ENCODE results near the gene SMYD3. TPM values are rescaled to one million over a fixed set of nuclear protein-coding genes. Genes with fewer than 3 reads are reported as not detected.
"Not testable (repeated sequence)": the region's sequence is repeated elsewhere in the genome, so short reads cannot be mapped to it uniquely, and the experiment has no call there.

The SMYD3 gene
- total RNA-seq, 1 donor from 2014 or later: 26.7 TPM

DNA sequence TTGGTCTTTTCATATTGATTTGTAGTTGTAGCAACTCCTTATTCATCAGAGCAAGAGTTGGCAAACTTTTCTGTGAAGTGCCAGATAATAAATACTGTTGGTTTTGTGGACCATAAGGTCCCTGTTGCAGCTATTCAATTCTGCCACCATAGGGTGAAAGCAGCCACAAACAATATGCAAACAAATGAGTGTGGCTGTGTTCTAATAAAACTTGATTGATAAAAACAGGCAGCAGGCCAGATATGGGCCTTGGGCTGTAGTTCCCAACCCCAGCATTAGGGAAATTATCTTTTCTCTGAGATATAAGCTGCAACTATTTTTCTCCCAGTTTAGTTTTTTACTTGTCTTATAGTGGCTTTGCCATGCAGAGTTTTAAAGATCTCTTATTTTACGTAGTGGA is 469.2 kb downstream of the SMYD3 start:
- no peak for DNase-seq (ENCODE audit: low read depth, low spot score)

DNA sequence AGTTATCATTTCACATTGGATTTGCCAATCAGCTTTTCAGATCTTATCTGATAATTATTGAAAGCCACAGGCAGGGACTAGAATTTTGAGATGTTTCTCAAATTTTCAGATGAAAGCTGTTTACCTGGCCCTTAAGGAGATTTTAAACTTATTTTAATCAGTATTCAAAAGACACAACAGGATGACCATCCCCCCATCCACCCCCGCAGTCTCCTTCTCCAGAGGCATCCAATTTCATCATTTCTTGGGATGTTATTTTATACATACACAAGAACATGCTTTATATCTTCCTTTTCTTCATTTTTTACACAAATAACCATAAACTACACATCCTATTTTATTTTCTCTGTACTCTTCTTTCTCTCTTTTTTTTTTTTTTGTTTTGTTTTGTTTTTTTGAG is 470.9 kb downstream of the SMYD3 start:
- DNase-seq (ENCODE audit: low read depth, low spot score): no peak

DNA sequence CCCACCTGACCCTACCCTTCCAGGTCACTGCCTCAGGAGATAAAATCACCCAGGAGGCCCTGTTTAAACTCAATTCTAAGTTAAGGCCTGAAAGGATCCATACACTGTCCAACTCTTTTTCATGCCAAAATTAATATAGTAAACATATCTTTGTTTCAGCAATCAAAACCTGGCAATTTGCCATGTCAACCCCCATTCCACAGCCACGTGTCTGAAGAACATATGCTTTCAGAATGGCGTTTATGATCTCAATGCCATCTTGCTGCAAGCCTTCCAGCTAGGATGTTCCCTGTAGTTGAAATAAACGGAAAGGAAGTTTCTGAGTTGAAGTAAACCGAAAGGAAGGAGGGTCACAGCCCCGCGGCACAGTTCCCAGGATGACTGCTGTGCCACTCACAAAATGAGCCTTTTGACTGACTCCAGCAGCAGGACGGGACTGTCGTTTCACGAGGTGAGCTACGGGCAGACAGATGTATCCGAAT is 472.0 kb downstream of the SMYD3 start:
- DNase-seq (ENCODE audit: low read depth, low spot score): no peak

DNA sequence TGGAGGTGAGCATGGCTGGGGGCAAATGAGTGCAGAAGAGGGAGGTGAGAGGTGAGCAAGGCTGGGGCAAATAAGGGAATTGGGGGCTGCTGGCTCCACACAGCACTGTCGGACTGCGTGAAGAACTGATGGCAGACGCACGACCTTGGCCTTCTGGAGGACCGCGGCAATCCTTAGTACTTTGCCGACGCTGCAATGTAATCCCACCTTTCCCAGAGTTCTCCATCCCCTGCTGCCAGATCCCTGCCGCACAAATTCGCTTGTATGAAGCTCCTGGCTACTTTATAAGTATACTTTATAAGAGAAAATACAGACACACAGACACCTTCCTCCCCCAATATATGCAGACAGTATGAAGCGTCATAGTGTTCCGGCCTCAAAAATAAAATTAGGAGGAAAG is 472.4 kb downstream of the SMYD3 start:
- DNase-seq (ENCODE audit: low read depth, low spot score): no peak

DNA sequence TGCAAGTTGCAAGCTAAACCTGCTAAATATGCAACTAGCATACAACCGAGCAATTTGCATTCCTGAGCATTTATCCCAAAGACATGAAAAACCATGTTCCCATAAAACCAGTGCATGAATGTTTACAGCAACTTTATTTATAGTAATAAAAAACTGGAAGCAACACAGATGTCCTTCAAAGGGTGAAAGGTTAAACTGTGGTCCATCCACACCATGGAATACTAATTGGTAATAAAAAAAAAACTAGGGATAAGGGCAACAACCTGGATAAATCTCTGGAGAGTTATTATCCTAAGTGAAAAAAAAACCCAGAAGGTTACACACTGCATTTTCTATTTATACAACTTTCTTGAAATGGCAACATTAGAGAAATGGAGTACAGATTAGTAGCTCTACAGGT is 474.1 kb downstream of the SMYD3 start:
- no peak for DNase-seq (ENCODE audit: low read depth, low spot score)

DNA sequence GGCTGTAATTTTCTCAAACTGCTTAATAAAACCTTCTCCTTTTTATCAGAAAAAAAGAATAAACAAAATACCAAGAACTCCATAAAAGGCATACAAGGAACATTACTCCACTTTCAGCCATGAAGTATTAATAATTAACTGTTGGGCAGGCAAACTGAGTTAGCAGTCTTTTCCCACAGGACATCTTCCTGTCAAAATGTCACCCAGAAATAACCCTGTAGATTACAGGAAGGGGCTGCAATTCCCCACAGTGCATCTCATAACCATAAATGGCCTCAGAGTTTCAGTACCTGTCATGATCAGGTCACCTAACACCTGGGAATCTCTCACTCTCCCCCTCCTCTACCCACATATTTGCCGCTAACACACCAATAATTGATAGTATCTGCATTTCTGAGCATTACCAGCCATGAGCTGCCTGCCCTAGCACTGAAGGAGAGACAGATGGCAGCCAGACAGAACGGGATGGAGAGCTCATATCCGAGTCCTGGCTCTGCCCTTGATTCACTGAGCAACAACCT is 475.0 kb downstream of the SMYD3 start:
- DNase-seq (ENCODE audit: low read depth, low spot score): no peak

DNA sequence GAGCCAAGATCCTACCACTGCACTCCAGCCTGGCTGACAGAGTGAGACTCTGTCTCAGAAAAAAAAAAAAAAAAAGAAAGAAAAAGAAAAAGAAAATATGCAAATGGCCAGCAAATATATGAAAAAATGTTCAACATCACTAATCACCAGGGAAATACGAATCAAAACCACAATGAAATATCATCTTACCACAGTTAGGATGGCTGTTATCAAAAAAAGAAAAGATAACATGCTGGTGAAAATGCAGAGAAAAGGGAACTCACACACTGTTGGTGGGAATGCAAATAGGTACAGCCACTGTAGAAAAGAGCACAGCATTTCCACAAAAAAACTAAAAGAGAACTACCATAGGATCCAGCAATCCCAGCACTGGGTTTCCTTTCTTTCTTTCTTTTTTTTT is 477.5 kb downstream of the SMYD3 start:
- no peak for DNase-seq (ENCODE audit: low read depth, low spot score)

DNA sequence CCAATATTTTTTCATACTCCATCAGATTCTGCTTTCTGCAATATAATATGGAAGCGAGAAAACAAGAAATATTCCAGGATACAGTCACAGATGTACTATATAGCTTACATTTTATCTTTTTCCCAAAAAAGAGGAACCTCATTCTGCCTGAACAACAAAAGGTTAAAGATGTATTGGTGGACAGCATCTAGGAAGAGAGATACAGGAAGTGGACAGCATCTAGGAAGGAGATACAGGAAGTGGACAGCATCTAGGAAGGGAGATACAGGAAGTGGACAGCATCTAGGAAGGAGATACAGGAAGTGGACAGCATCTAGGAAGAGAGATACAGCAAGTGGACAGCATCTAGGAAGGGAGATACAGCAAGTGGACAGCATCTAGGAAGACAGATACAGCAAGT is 483.0 kb downstream of the SMYD3 start:
- not testable (repeated sequence) for DNase-seq (ENCODE audit: low read depth, low spot score)

DNA sequence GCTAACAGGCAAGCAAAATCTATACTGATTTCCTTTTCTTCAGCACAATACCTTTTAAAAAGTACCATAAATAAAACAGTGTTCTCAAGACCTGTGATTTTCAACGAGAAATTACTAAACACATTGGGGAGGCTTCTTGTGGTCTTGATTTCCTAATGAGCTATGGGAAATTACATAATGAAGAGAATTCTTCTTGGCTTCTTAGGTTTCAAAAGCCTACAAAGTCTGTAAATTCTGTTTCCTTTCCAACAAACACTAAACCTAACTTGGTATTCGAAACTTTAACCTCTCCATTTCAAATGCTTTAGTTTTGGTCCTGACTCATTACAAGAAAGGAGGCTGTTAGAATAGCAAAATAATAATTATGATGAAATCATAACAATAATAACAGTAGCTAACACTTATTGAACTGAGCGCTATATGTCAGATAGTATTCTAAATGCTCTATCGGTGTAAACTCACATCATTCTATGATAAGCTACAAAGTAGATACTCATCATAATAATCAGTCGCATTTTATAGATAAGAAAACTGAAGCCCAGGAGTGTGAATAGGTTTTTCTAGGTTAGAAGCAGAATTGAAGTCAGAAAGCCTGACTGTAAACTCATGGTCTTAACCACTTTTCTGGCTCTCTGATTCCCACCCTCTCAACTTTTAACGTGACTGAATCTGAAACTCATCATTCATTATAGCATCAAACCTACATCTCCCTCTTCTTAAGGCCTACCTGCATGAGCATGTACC is 486.7 kb downstream of the SMYD3 start:
- no peak for DNase-seq (ENCODE audit: low read depth, low spot score)

DNA sequence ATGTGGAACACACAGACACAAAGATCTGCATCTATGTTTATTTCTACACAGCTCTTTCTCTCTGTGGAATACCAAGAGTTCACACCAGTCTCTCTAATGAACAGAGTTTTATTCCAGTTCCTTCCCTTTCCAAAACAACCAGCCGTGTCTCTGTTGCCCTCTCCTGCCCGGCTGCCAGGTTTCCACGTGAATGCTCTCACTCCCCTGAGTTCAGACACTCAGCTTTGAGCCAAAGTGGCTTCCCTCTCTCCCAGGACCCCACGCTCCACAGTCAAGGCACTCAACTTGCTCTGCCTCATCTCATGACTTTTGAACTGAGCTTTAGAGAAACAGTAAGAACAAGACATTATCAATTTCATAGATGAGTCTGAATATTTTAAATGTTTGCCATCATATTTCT is 488.9 kb downstream of the SMYD3 start:
- no peak for DNase-seq (ENCODE audit: low read depth, low spot score)

DNA sequence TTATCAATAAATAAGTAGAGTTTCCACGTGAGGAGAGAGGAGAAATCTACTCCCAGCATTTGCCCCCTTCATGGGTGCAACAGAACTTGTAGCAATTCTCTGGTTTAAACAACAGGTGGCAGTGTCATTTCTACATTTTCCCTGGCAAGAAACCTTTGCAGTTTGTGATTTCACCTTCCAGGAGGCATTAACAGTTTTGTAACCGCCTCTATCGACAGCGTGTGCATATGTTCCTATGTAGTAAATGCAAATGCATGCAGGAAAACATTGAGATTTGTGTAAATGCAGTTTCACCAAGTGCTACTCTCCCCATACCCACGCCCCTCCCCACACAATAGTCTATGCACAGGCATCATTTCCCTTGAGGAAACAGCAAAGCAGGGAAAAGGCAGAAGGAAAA is 494.7 kb downstream of the SMYD3 start:
- peak; percentile 7 for DNase-seq (ENCODE audit: low read depth, low spot score)

DNA sequence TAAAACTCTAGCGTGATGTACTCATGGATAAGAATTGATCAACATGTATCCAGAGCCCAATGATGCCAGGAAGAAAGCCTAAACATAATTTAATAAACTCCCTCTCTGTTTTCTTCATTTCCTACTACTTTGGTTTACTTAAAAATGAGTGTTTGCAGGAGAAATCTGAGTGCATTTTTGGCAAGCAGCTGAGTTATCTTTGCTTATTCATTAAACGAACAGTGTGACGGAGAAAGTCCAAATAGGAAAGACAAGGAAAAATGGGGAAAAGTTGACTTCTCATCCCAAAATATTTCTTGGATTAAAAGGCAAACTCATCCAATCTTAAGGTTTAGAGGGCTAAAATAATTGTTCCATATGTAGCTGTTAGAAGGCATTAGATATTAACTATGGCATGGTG is 496.7 kb downstream of the SMYD3 start:
- no peak for DNase-seq (ENCODE audit: low read depth, low spot score)

DNA sequence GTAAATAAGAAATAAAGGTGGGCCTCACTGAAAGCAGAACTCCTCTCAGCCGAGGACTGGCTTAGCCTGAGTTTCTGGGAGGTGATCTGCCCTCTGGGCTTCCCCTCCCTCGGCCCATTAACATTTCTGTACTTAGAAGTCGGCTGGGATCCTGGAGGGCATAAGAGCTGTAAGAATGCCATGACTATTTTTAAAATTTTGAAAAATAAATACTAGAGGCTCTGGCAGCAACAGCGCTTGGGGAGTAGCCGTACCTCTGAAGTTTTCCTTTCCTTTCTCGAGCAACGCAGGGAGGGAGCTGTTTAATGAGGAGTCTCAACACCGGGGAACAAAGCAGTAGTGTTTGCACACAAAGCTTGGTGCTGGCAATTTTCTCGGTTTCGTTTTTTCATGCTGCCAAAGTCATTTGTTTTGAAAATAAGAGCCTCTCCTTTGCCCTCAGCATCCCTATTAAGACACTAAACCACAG is 498.7 kb downstream of the SMYD3 start:
- DNase-seq (ENCODE audit: low read depth, low spot score): no peak

DNA sequence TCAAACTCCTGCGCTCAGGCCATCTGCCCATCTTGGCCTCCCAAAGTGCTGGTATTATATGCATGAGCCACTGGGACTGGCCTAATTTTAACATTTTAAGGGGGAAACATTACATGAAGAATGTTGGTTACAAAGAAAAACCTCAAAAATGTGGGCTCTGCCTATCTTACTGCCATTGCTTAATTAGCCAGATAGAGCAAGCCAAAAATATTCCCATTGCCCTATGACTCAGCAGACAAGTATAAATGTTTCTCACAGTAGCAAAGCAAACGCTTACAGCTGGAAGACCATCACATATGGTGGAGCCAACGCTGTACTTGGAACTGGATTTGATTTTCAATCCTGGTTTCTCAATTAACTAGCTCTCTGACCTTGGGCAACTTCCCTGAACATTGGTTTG is 502.0 kb downstream of the SMYD3 start:
- DNase-seq (ENCODE audit: low read depth, low spot score): no peak

DNA sequence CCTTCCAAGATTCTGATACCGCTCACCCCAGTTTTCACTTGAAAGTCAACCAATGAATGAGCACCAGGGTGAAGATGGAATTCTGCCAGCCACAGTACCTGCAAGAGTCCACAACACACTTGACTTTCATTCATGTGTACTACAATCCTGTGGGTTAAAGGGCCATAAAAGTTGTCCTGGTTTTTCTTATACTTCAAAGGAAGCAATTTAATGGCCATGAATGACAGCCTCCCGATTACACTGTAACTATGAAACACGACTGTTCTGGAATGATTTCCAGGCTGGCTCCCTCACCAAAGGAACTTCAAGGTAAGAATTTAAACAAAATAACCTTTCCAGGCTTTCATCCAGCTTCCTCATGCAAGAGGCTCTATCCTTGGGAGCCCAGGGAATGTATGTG is 502.8 kb downstream of the SMYD3 start:
- DNase-seq (ENCODE audit: low read depth, low spot score): no peak

DNA sequence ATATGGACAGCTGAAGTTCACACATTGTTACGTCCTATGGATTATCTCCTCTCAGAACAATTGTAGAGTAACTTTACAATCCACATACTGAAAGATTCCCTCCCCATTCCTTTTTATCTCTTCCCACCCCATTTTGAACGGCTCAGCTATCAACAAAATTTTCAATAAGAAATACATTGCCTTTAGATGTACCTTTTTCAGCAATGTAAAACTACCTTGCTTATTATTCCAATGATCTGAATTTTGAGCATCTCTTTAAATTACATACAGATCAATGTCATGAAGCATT is 503.7 kb downstream of the SMYD3 start:
- no peak for DNase-seq (ENCODE audit: low read depth, low spot score)

DNA sequence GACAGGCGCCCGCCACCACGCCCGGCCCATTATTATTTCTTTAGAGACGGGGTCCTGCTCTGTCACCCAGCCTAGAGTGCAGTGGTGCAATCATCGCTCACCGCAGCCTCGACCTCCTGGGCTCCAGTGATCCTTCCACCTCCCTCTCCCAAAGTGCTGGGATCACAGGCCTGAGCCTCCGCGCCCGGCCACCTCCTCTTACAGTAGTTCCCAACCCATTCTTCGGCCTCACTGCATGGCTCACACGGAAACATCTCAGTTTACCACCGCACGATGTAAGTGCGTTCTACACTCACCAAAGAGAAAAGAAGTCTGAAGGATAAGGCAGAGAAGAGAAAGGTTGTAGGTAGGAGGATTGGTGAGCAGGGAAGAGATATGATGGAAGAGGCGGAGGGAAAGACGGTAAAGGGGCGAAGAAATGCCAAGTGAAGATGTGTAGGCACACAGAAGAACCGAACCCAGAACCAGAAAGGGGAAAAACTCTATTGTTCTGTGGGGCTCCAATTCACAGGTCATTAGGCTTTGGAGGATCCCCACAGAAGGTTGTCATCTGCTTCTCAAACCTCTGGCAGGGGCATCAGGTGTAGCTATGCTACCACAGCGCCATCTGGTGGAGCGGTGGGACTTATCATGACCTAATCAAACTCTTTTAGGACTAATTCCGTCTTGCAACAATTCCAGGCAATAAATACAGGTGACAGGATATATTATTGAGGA is 504.2 kb downstream of the SMYD3 start:
- DNase-seq (ENCODE audit: low read depth, low spot score): peak; percentile 57

DNA sequence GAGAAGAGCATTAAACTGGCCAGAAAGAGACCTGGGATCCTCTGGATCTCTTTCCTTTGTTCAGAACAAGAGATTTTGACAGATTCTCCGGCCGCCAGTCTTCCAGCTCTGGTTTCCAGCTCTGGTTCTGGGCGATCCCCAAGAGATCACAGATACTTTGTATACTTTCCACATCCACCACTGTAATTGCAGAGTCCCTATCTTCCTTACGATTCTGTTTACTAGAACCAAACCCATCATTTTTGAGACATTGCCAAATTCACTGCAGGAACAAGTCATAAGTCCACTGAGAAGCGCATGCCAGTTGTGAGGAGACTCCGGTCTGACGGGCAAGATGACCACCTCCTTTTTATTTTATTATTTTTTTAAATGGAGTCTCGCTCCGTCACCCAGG is 505.2 kb downstream of the SMYD3 start:
- no peak for DNase-seq (ENCODE audit: low read depth, low spot score)

DNA sequence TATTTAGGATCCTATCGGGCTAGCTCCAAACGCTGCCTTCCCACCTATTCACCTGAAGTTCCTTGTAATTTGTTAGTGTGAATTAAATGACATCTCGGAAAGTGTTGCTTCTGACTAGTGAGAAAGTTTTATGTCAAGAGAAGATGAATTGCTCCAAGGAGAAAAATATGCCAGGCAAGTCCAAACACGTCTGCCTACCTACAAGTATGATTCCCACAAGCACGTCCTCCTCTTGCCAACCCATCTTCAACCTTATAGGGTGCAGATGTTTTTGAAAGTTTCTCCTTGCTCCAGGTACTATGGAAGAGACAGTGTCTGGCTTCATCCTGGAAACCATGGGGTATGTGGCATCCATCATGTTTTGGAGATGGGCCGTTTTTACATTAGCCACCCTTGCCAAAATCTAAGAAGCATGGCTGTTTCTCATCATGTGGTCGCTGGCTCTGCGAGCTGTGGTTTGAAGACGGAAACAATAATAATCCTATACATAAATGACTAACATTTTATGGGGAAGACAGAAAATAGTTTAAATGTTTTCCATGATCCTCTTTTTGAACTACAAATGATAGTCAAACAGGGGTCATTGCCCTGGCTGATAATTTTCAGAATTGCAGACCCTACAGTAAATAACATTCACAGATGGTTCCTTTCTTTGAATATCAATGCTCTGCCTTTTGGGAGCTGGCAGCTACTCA is 505.8 kb downstream of the SMYD3 start:
- no peak for DNase-seq (ENCODE audit: low read depth, low spot score)

DNA sequence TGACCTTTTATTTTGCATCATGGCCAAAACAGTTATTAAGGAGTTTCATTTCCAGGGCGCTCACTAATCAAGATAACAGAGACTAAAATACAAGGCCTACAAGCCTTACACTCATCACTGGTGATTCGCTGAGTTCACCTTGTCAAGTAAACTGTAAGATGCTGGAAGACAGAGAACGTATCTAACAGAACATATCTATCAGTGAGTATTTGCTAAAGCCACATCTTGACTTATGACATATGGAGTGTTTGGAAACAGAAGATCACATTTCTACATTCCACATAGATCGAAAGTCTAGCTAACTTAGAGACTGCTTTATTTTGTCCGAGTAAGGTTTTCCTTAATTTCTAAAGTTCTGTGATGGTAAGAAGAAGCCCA is 506.5 kb downstream of the SMYD3 start:
- no peak for DNase-seq (ENCODE audit: low read depth, low spot score)

DNA sequence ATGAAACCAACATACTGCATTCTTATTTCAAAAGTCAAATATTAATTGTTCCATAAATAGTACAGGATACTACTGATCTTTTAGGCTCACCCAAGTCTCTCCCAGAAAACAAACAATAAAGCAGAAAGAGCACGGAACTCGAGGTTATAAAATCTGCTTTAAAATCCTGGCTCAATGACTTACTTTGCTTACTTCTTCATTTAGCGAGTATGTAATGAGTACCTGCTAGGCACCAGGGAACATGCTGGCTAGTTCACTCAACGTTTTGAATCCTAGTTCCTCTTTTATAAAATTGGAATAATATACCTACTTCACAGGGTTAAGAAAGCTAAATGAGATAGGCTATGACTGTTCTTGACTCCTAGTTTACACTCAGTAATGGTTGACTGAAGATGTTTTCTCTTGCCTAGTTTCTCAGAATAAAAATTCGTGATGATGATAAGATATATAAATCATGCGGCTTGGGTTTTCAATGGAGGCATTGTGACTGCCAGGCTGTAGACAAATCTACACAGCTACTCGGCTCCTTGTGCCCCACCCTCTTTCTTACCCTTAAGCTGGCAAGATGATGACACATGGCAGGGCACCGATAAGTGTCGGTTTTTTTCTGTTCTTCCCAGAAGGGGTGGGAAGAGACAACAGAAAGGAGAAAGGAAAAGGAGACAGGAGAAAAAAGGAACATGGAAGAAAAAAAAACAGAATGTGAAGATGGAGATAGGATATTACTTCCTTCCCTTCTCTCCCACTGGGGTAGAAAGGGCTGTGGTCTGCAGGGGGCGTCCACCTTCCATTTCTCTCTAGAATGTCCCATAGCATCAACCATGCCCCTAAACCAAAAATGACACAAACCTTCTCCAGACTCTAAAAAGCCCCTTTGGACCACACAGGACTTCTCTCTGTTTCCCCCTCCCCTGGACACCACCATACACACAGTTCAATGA is 507.1 kb downstream of the SMYD3 start:
- DNase-seq (ENCODE audit: low read depth, low spot score): no peak

Data from pulmonary artery endothelial cell (primary cell).